ENCODE results near the gene EID3.
A peak's percentile ranks its signal among the peaks of the same experiment; 100 is the strongest.
"Not testable (repeated sequence)": the region's sequence is repeated elsewhere in the genome, so short reads cannot be mapped to it uniquely, and the experiment has no call there.

The EID3 gene

DNA sequence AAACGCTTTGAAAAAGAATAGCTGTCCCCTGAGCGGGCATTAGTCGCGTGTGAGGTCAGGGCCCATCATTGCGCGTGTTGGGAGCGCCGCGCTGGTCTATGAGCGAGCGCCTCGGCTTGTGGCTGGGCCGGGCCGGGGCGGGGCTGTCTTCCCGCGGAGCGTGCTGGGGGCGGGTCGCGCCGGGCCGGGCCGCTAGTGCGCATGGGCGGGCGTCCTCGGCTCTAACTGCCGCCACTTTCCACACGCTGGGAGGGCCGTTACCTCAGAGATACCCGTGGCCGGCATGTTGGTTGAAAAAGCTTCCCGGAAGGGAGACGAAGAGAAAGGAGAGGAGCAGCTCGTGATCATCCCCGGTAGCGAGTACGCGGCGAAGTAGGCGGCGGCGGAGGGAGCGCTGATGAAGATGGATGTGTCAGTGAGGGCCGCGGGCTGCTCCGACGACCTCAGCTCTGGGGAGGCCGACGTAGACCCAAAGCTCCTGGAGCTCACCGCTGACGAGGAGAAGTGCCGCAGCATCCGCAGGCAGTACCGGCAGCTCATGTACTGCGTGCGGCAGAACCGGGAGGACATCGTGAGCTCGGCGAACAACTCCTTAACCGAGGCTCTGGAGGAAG is at the start of gene EID3:
EID3 (plus strand) TSS at position 202 of the 614 bp plus-strand sequence; CDS start at position 398, 196 bp downstream.
- peak; percentile 80 to 84 for DNase-seq (ENCODE audit: low read depth in 2 of 2)

DNA sequence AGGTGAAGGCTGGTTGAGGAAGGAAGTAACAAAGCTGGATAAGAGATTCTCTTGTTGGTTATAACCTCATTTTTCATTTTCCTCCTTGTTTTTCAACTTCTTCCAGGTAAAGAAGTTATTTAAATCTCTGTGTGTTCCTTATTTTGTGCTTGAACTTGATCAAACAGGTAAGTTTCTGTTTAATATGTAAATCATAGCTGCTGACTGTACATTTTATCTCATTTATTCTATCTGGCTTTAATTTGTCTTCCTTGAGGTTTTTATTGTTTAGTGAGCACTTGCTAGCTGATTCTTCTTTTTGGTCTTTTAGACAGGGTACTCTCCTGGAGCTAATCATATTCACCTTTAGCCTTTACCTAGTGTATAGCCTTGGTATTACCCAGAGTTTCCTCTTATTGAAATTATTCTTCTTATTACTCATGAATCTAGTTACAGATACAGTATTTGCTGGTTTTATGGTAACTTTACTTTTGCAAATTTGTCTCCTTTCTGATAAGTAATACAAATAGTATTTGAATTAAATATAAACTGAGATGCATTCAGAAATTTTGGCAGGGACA is 45.5 kb upstream of the EID3 start:
- DNase-seq (ENCODE audit: low read depth in 2 of 2) = no peak

DNA sequence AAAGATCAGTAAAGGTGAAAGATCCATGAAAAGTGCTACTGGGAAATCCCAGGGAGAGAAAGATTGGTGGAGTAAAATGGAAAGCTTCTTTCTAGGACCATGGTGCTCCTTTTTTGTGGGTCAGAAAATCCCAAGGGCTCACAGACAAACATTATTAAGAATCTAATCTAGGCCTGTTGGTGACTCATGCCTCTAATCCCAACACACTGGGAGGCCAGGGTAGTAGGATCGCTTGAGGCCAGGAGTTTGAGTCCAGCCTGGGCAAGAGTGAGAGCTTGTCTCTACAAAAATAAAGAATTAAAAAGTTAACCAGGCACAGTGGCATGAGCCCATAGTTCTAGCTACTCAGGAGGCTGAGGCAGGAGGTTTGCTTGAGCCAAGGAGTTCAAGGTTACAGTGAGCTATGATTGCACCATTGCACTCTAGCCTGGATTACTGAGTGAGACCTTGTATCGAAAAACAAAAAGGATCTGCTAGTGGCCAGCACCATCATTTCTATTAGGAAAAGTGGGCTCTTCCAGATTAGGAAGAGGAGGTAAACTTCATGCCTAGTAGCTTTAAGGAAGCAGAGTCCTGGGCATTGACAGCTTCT is 45.0 kb upstream of the EID3 start:
- no peak for DNase-seq (ENCODE audit: low read depth in 2 of 2)

DNA sequence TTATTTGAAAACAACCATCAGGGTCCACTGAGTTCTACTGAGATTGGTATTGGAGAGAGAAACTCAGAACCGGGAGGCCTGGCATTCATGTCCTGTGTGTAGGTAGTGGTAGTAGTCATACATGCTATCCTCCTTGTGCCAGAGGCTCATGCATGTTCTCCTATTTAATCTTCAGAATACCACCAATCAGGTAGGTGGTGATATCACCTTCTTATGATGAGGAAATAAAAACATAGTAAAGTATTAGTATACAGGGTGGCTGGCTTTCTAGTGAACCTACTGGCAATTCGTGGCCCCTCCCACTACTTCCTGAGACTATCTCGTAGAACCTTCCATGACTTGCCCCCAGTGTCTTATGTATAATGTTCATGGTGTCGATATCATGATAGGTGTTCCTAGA is 40.5 kb upstream of the EID3 start:
- no peak for DNase-seq (ENCODE audit: low read depth in 2 of 2)

DNA sequence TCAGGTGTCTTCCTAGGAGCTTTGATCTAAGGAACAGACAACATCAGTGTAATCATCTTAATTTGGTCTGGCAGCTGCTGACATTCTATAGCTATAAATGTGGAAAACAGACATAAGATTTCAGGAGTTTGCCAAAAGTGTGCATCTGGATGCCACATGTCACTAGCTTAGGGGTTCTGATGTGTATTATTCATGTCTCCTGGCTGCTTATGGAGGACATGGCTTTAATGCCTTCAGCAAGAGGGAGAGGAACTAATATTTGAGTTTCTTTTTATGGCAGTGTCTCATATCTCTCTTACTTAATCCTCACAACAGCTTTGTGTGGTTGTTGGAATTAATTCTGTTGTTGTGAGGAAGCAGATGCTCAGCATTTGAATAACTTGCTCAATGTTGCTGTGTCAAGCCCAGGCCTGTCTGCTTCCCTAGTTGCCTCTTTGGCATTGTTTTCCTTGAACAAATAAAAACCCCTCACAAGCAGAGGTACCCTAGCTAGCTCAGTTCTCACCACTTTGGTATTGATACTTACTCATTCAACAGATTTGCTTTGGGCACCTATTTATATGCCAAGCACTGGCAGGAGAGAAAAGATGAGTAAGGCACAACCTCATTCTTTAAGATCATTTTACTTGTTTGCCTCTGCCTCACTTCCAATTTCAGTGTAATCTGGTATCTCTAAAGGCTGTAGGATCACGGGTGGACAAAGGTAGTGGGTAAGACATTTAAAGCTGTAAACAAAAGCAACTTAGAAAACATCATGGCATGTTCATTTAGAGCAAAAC is 39.8 kb upstream of the EID3 start:
- DNase-seq (ENCODE audit: low read depth in 2 of 2) = no peak

DNA sequence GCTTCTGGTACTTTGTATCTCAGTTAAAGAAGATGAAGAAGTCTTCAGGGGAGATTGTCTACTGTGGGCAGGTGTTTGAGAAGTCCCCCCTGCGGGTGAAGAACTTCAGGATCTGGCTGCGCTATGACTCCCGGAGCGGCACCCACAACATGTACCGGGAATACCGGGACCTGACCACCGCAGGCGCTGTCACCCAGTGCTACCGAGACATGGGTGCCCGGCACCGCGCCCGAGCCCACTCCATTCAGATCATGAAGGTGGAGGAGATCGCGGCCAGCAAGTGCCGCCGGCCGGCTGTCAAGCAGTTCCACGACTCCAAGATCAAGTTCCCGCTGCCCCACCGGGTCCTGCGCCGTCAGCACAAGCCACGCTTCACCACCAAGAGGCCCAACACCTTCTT is 38.1 kb upstream of the EID3 start:
- DNase-seq (ENCODE audit: low read depth in 2 of 2) = not testable (repeated sequence)

DNA sequence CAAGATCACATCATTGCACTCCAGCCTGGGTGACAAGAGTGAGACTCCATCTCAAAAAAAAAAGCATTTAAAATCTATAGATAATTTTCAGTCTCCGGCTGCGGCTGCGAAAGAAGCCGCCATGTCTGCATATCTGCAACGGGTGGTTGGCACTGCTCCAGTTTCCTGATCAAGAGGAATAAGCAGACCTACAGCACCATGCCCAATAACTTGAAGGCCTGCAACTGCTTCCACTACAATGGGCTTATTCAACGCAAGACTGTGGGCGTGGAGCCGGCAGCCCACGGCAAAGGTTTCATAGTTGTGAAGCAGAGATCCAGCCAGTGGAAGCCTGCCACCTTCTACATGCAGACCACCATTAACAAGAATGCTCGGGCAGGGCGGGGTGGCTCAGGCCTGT is 30.6 kb upstream of the EID3 start:
- no peak for DNase-seq (ENCODE audit: low read depth in 2 of 2)

DNA sequence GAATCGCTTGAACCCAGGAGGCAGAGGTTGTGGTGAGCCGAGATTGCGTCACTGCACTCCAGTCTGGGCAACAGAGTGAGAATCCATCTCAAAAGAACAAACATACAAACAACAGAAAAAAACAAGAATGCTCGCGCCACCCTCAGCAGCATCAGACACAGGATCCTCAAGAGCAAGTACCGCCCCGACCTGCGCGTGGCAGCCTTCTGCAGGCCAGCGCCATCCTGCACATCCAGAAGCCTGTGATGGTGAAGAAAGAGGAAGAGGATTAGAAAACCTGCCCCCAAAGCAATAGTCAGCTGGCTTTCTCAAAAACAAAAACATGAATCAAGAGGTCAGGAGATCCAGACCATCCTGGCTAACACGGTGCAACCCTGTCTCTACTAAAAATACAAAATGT is 30.0 kb upstream of the EID3 start:
- no peak for DNase-seq (ENCODE audit: low read depth in 2 of 2)

DNA sequence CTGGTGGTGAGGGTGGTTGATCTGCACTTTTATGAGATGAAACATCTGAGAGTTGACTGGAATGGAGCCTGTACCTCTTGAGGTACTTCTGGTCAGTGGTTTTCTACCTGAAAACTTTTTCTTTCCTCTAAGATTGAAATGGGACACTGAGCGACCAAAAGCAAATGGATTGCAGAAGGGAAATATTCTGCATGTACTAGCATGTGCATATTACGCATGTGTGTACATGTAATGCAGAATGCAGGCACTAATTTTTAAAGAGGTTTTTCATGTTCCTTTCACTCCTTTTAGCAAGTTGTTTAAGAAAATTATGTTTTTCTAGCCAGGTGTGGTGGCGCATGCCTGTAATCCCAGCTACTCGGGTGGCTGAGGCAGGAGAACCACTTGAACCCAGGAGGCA is 28.7 kb upstream of the EID3 start:
- no peak for DNase-seq (ENCODE audit: low read depth in 2 of 2)

DNA sequence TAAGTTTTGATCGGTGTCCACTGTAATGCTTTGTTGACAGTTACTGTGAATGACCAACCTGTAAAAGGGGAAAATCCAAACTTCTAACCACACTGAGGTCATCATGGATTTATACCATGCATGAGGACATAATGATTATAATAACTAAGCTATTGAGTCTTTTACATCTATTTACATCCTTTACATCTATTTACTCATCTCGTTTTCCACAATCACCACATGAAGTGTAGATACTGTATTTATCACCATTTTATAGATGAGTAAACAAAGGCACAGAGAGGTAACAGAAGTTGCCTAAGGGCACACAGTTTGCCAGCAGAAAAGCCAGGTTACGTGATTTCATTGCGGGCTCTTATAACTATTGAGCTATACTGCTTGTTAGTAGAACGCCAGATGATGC is 27.9 kb upstream of the EID3 start:
- DNase-seq (ENCODE audit: low read depth in 2 of 2) = no peak

DNA sequence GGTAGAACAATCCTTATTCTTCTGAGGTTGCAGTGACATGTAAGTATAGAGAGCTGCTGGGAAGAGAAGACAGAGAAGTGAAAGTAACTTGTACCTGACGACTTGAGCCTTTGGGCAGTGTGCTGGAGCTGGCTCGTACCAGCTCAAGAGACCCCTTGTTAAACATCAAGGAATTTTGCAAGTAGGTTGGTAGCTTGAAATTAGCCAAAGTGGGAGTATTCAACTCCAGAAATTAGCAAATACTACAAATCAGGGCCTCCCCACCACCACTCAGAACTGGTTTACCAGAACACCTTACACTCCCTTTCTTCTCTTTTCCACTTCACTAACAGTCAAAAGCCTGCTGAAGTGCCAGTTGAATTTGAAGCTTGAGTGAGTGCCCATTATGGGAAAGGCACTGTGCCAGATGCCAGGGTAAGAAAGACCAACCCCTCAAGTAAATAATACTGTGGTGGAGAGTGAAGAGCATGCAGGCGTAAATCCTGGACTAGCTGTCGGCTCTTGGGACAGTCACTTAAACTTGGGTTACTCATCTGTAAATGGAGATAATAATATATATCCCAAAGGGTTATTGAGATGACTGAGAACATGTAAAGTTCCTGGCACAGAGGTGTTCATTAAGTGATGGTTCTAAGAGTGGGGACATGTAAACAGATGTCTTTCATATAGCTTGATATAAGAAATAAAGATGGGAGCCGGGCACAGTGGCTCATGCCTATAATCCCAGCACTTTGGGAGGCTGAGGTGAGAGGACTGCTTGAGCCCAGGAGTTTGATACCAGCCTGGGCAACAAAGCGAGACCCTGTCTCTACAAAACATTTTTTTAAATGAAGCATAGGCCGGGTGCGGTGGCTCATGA is 27.0 kb upstream of the EID3 start:
- no peak for DNase-seq (ENCODE audit: low read depth in 2 of 2)

DNA sequence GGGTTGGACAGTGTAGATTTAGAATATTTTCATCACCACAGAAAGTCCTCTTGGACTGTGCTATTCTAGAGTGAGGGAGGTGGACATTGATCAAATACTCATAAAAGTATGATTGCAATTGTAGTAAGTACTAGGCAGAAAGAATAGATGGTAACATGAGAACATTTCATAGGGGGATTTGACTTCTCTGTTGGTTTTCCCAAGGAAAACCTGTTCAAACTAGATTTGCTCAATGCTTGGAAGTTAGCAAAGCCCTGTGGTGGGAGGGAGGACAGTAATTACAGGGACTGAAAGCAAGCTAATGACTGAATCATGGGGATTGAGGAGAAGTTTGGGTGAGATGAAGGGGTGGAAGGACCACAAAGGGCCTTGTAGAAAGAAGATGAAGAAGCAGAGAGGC is 24.4 kb upstream of the EID3 start:
- no peak for DNase-seq (ENCODE audit: low read depth in 2 of 2)

DNA sequence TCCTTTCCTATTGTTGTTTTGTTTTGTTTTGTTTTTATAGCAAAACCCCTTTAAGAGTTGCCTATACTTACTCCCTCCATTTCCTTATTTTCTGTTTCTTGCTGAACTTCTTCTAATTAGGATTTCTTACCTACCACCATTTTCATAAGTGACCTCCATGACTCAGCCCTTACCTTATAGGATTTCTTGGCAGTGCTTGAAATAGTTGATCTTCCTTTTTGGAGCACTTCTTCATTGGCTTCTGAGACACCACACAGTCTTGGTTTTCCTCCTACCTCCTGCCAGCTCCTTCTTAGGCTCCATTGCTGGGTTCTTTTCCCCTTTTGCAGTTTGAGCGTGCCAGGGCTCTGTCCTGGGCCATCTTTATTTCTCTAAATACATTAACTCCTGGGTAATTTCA is 23.4 kb upstream of the EID3 start:
- DNase-seq (ENCODE audit: low read depth in 2 of 2) = no peak

DNA sequence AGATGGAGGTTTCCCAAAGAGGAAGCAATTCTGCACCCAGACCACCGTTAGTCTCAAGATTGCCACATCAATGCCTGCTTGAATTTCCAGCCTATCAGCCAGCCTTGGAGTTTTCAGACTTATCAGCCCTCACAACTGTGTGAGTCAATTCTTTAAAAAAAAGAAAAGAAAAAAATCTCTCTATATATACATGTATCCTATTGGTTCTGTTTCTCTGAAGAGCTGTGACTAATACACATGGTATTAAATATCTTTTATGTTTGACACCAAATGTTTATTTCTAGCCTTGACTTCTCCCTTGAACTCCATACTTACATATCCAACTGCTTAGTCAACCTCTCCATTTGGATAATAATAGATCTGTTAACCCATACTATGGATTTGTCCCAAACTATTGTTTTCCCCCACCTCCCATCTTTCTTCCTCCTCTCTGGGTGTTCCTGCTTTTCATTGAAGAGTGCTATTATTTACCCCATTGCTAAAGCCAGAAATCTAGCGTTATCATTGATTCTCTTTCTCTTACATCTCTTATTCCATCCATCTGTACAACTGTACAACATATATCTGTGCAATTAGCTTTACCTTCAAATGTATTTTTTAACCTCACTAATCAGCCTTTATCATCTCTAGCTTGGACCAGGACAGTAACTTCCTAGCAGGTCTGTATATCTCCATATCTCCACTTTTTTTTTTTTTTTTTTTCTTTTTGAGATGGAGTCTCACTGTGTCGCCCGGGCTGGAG is 22.7 kb upstream of the EID3 start:
- no peak for DNase-seq (ENCODE audit: low read depth in 2 of 2)

DNA sequence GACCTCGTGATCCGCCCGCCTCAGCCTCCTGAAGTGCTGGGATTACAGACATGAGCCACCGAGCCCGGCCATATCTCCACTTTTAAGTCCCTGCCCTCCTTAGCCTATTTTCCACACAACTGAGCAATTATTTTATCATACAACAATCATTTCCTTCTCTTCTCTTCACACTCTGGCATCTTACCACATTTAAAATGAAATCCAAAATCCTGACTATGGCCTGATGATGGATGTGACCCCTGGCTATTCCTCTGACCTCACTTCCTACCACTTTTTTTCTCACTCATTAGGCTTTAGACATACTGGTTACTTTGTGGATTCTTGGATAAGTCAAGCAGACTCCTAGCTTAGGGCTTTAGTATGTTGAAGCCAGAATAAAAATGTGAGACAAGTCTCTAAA is 21.9 kb upstream of the EID3 start:
- no peak for DNase-seq (ENCODE audit: low read depth in 2 of 2)

DNA sequence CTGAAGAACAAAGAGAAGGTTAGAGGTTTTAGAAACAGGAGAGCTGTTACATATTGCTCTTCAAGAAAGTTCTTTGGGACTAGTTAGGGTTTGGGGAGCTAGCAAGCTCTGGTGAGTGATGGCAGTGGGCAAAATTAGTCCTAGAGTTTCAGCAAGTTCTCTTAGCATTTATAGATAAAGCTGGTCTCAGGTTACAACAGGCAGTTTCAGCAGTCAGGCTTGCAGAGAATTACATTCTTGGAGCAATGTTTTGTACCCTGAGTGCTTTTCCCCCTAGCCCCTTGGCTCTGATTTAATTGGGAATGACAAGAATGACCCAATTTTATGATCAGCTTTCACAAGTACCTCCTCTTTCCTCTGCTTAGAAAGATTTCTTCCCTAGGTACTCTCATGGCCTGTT is 21.4 kb upstream of the EID3 start:
- no peak for DNase-seq (ENCODE audit: low read depth in 2 of 2)

DNA sequence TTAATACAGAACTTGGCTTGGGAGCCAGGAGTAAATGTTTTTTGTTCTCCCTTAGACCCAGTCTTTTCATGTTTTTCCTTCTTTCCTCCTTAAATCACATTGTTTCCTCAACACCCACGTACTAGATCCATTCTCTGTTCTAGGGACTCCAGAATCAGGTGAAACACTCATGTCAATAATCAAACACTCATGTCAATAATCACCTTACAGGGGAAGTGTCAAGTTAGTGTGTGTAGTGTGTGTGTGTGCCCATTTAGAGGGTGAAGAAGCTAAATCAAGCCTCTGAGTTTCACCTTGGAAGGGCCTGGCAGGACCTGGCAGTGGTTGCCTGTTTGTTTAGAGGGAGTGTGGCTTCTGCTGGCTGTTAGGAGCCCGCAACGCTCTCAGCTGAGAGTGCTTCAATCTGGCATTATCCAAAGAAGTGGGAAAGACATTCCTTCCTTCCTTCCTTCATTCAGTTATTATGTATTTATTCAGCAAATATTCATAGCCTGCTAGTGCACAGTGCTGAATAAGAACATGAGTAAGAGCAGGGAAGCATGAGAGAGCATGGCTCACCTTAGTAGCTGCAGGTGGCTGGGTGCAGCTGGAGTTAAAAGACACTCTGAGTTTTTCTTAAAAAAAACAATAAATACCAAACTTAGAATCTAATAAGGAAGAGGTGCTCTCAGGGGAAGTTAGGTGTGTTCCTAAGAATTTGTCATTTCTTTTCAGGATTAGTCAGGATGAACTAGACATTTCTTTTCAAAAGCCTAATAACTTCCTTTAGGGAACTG is 17.6 kb upstream of the EID3 start:
- no peak for DNase-seq (ENCODE audit: low read depth in 2 of 2)

DNA sequence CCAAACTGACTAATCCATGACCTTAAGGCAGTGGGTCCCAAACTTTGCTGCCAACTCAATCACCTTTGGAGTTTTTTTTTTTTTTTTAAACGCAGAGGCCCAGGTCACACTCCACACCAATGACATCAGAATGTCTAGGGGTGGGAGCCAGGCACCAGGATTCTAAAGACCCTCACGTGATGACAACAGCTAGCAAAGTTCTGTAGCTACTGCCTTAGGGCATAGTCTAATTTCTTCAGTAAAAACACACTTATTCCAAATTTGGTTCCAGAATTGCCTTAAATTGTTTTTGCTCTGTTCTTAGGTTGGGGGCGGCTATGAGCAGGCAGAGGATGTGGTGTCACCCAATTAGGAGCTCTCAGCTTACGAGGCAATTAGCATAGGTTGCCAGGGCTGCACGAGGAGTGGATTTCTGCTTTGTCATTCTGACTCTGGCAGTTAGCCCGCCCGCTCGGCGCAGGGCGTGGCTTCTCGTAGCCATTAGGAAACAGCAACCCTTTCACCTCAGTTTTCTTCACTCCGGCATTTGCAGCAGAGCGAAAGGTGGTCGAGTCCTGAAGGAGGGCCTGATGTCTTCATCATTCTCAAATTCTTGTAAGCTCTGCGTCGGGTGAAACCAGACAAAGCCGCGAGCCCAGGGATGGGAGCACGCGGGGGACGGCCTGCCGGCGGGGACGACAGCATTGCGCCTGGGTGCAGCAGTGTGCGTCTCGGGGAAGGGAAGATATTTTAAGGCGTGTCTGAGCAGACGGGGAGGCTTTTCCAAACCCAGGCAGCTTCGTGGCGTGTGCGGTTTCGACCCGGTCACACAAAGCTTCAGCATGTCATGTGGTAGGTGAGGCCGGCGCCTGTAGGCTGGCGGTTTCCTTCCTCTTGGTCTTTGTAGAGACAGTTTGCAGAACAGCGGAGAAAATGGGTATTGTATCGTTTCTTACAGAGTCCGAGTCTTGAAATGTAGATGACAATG is 16.7 kb upstream of the EID3 start:
- DNase-seq (ENCODE audit: low read depth in 2 of 2) = peak; percentile 64 to 77

DNA sequence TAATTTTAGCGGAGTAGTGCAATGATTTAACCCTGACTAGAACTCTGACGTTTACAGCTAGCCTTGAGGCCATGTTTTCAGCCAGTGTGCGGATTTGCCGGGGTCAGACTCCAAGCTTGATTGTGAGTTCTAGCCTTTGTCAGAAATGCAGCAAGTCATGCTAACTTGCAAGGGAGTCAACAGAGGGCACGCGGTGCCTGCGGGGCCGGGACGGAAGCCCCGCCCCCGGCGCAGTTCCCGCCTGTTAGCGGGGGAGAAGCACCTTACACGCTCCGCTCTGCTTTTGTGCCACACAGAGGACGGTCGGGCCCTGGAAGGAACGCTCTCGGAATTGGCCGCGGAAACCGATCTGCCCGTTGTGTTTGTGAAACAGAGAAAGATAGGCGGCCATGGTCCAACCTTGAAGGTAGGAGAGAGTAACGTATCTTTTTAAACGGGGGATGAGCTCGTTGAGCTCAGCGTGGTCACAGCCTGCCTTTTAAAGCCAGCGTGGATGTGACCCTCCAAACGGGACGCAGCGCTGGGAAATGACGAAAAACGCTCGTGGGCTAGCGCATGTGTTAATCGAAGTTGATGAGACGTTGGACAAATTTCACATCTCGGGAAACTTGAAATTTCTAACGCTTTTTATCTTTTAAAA is 14.8 kb upstream of the EID3 start:
- peak; percentile 71 to 77 for DNase-seq (ENCODE audit: low read depth in 2 of 2)
